HepG2 (cell line): Measurements from ENCODE around the gene KCNMA1.

ENCODE experiments used
- ARNT ChIP-seq: fragments of 450-650 bp; IDR thresholded peaks from 2 replicates; pipeline ENCODE4 v1.6.1; 2017
- CTCF ChIP-seq: sonication (generic); formaldehyde crosslinking; IDR thresholded peaks from 2 replicates; pipeline ENCODE4 v1.5.0; 2020; ENCODE audit warnings: mild to moderate bottlenecking, missing genetic modification reagents, moderate library complexity
- FOXA1 ChIP-seq, 2 experiments: fragments of 450-650 bp in 1 of 2; sonication (generic) in 1 of 2; formaldehyde crosslinking in 1 of 2; IDR thresholded peaks; 2 replicates each; pipeline versions ENCODE4 v1.4.0 to v1.6.1; 2016 to 2020; ENCODE audit warnings: missing genetic modification reagents in 1 of 2
- POLR2A ChIP-seq, 2 experiments: IDR thresholded peaks; 2 replicates each; pipeline ENCODE4 v1.6.1; 2011; ENCODE audit warnings: low read depth in 2 of 2, low read length in 2 of 2, mild to moderate bottlenecking in 1 of 2, moderate library complexity in 1 of 2; ENCODE audit not compliant: insufficient read depth in 1 of 2
- PRMT3 ChIP-seq: sonication (generic); formaldehyde crosslinking; IDR thresholded peaks from 2 replicates; pipeline ENCODE4 v1.8.1; 2022; ENCODE audit warnings: low read depth, mild to moderate bottlenecking, moderate library complexity, missing genetic modification reagents, borderline replicate concordance
- SMAD9 ChIP-seq: sonication (generic); formaldehyde crosslinking; IDR thresholded peaks from 2 replicates; pipeline ENCODE4 v1.5.1; 2020; ENCODE audit warnings: mild to moderate bottlenecking, missing genetic modification reagents
- ZNF10 ChIP-seq: sonication (generic); formaldehyde crosslinking; IDR thresholded peaks from 2 replicates; pipeline ENCODE4 v1.4.0; 2020; ENCODE audit warnings: mild to moderate bottlenecking, low read depth, missing genetic modification reagents, borderline replicate concordance
- ZNF124 ChIP-seq: sonication (generic); formaldehyde crosslinking; IDR thresholded peaks from 2 replicates; pipeline ENCODE4 v1.4.0; 2020; ENCODE audit warnings: missing genetic modification reagents
- TF ChIP-seq, protein P1 (sequence below), 2 experiments: IDR thresholded peaks; 2 replicates each; pipeline ENCODE4 v1.6.1; 2011 to 2012; ENCODE audit warnings: low read length in 2 of 2, borderline replicate concordance in 1 of 2, low read depth in 1 of 2, mild to moderate bottlenecking in 1 of 2, moderate library complexity in 1 of 2

- TF ChIP-seq ZNF124 (CRISPR knock-in tag) (no peak), CTCF (CRISPR knock-in tag) (no peak), POLR2A (IDR thresholded peaks at IDR 0.05; ENCODE audit: insufficient read depth in 1 of 2, low read depth in 2 of 2, low read length in 2 of 2) (no peak), SMAD9 (CRISPR knock-in tag) (no peak), PRMT3 (CRISPR knock-in tag) (no peak), FOXA1 (IDR thresholded peaks at IDR 0.05) (no peak), FOXA1 (CRISPR knock-in tag; IDR thresholded peaks at IDR 0.05) (no peak), ARNT (no peak), ZNF10 (CRISPR knock-in tag) (no peak)
- TF ChIP-seq, protein P1, sequence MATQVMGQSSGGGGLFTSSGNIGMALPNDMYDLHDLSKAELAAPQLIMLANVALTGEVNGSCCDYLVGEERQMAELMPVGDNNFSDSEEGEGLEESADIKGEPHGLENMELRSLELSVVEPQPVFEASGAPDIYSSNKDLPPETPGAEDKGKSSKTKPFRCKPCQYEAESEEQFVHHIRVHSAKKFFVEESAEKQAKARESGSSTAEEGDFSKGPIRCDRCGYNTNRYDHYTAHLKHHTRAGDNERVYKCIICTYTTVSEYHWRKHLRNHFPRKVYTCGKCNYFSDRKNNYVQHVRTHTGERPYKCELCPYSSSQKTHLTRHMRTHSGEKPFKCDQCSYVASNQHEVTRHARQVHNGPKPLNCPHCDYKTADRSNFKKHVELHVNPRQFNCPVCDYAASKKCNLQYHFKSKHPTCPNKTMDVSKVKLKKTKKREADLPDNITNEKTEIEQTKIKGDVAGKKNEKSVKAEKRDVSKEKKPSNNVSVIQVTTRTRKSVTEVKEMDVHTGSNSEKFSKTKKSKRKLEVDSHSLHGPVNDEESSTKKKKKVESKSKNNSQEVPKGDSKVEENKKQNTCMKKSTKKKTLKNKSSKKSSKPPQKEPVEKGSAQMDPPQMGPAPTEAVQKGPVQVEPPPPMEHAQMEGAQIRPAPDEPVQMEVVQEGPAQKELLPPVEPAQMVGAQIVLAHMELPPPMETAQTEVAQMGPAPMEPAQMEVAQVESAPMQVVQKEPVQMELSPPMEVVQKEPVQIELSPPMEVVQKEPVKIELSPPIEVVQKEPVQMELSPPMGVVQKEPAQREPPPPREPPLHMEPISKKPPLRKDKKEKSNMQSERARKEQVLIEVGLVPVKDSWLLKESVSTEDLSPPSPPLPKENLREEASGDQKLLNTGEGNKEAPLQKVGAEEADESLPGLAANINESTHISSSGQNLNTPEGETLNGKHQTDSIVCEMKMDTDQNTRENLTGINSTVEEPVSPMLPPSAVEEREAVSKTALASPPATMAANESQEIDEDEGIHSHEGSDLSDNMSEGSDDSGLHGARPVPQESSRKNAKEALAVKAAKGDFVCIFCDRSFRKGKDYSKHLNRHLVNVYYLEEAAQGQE (IDR thresholded peaks at IDR 0.05; ENCODE audit: borderline replicate concordance in 1 of 2, low read depth in 1 of 2, low read length in 2 of 2) = no peak
These were observed 407.4 kb downstream of the KCNMA1 start for GRCh38 chr10:77230194-77230593.
